ENCODE measurements around the gene C8B. TPM values are rescaled to one million over a fixed set of nuclear protein-coding genes. Genes with fewer than 3 reads are reported as not detected.

Gene C8B
- polyA plus RNA-seq, 1 donor from 2014 or later: not detected

- TF ChIP-seq MXI1 (conservative IDR thresholded peaks at IDR 0.05; ENCODE audit: poor library complexity, severe bottlenecking): no peak
- no peak for TF ChIP-seq EP300 (conservative IDR thresholded peaks at IDR 0.05; ENCODE audit: poor library complexity, severe bottlenecking)
- TF ChIP-seq RAD21 (conservative IDR thresholded peaks at IDR 0.05): no peak
- Histone ChIP-seq H3K27ac (ENCODE audit: low read length) (no peak overlapping the region), H3K79me2 (replicated peaks; ENCODE audit: insufficient read depth, low read length) (no peaks in the 10 kb centered on the region), H3K9ac (ENCODE audit: low read length) (no peak overlapping the region), H3K4me3 (ENCODE audit: low read length) (no peak overlapping the region), H3K9me3 (ENCODE audit: low read length) (no peaks in the 10 kb centered on the region), H4K20me1 (ENCODE audit: insufficient read depth) (no peaks in the 10 kb centered on the region), H3F3A (ENCODE audit: insufficient read depth, low read length, poor library complexity, severe bottlenecking) (no peaks in the 10 kb centered on the region), H3K9me2 (ENCODE audit: insufficient read depth, low read length) (no peaks in the 10 kb centered on the region), H3K36me3 (ENCODE audit: insufficient read depth, low read length) (no peaks in the 10 kb centered on the region), H3K4me2 (ENCODE audit: low read length) (no peak overlapping the region), H3K27me3 (ENCODE audit: insufficient read depth, low read depth, low read length) (no peaks in the 10 kb centered on the region), H2AFZ (ENCODE audit: low read depth, low read length) (no peak overlapping the region)
Measured at GRCh38 chr1:56931211-56931610, 34.6 kb downstream of the C8B start.

GRCh38 chr1:56929492-56929891, 36.3 kb downstream of the C8B start:
- H3K27ac ChIP-seq (ENCODE audit: low read length): no peak overlapping the region
- H3K4me3 ChIP-seq (ENCODE audit: low read length): no peak overlapping the region
- H3K4me2 ChIP-seq (ENCODE audit: low read length): no peak overlapping the region
- H3K9ac ChIP-seq (ENCODE audit: low read length): no peak overlapping the region
- H4K20me1 ChIP-seq (ENCODE audit: insufficient read depth): no peaks in the 10 kb centered on the region
- TF ChIP-seq POLR2AphosphoS5 (IDR thresholded peaks at IDR 0.05) (no peak), RAD21 (conservative IDR thresholded peaks at IDR 0.05) (no peak), SMC3 (conservative IDR thresholded peaks at IDR 0.05; ENCODE audit: poor library complexity) (no peak), TAF1 (IDR thresholded peaks at IDR 0.05; ENCODE audit: low read depth) (no peak), EZH2 (IDR thresholded peaks at IDR 0.05; ENCODE audit: borderline replicate concordance, insufficient read depth, low read length, poor library complexity, severe bottlenecking) (no peak), EP300 (conservative IDR thresholded peaks at IDR 0.05; ENCODE audit: poor library complexity, severe bottlenecking) (no peak), MXI1 (conservative IDR thresholded peaks at IDR 0.05; ENCODE audit: poor library complexity, severe bottlenecking) (no peak), CTCF (IDR thresholded peaks at IDR 0.05; ENCODE audit: poor library complexity, severe bottlenecking) (no peak)
- TF ChIP-seq, protein P1, sequence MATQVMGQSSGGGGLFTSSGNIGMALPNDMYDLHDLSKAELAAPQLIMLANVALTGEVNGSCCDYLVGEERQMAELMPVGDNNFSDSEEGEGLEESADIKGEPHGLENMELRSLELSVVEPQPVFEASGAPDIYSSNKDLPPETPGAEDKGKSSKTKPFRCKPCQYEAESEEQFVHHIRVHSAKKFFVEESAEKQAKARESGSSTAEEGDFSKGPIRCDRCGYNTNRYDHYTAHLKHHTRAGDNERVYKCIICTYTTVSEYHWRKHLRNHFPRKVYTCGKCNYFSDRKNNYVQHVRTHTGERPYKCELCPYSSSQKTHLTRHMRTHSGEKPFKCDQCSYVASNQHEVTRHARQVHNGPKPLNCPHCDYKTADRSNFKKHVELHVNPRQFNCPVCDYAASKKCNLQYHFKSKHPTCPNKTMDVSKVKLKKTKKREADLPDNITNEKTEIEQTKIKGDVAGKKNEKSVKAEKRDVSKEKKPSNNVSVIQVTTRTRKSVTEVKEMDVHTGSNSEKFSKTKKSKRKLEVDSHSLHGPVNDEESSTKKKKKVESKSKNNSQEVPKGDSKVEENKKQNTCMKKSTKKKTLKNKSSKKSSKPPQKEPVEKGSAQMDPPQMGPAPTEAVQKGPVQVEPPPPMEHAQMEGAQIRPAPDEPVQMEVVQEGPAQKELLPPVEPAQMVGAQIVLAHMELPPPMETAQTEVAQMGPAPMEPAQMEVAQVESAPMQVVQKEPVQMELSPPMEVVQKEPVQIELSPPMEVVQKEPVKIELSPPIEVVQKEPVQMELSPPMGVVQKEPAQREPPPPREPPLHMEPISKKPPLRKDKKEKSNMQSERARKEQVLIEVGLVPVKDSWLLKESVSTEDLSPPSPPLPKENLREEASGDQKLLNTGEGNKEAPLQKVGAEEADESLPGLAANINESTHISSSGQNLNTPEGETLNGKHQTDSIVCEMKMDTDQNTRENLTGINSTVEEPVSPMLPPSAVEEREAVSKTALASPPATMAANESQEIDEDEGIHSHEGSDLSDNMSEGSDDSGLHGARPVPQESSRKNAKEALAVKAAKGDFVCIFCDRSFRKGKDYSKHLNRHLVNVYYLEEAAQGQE (IDR thresholded peaks at IDR 0.05; ENCODE audit: borderline replicate concordance): no peak
- H3K9me2 ChIP-seq (ENCODE audit: insufficient read depth, low read length): no peaks in the 10 kb centered on the region
- no peaks in the 10 kb centered on the region for H3K9me3 ChIP-seq (ENCODE audit: low read length)
- no peaks in the 10 kb centered on the region for H3K36me3 ChIP-seq (ENCODE audit: insufficient read depth, low read length)
- H2AFZ ChIP-seq (ENCODE audit: low read depth, low read length): no peak overlapping the region
- H3F3A ChIP-seq (ENCODE audit: insufficient read depth, low read length, poor library complexity, severe bottlenecking): no peaks in the 10 kb centered on the region
- H3K79me2 ChIP-seq (replicated peaks; ENCODE audit: insufficient read depth, low read length): no peaks in the 10 kb centered on the region
- no peaks in the 10 kb centered on the region for H3K27me3 ChIP-seq (ENCODE audit: insufficient read depth, low read depth, low read length)

- Histone ChIP-seq H3K36me3 (ENCODE audit: insufficient read depth, low read length) (no peaks in the 10 kb centered on the region), H4K20me1 (ENCODE audit: insufficient read depth) (no peaks in the 10 kb centered on the region), H2AFZ (ENCODE audit: low read depth, low read length) (no peak overlapping the region), H3K9me3 (ENCODE audit: low read length) (no peaks in the 10 kb centered on the region), H3K4me3 (ENCODE audit: low read length) (no peak overlapping the region), H3K4me2 (ENCODE audit: low read length) (no peak overlapping the region), H3F3A (ENCODE audit: insufficient read depth, low read length, poor library complexity, severe bottlenecking) (no peaks in the 10 kb centered on the region), H3K79me2 (replicated peaks; ENCODE audit: insufficient read depth, low read length) (no peaks in the 10 kb centered on the region), H3K27me3 (ENCODE audit: insufficient read depth, low read depth, low read length) (no peaks in the 10 kb centered on the region), H3K27ac (ENCODE audit: low read length) (no peak overlapping the region), H3K9me2 (ENCODE audit: insufficient read depth, low read length) (no peaks in the 10 kb centered on the region), H3K9ac (ENCODE audit: low read length) (no peak overlapping the region)
- TF ChIP-seq MXI1 (conservative IDR thresholded peaks at IDR 0.05; ENCODE audit: poor library complexity, severe bottlenecking) (no peak), TAF1 (IDR thresholded peaks at IDR 0.05; ENCODE audit: low read depth) (no peak), POLR2AphosphoS5 (IDR thresholded peaks at IDR 0.05) (no peak), RAD21 (conservative IDR thresholded peaks at IDR 0.05) (no peak), EP300 (conservative IDR thresholded peaks at IDR 0.05; ENCODE audit: poor library complexity, severe bottlenecking) (no peak)
- TF ChIP-seq, protein P1 (IDR thresholded peaks at IDR 0.05; ENCODE audit: borderline replicate concordance): no peak
Measured at GRCh38 chr1:56927986-56928385, 37.8 kb downstream of the C8B start.
